NT2/D1 (cell line): ENCODE data around the gene DENND6A.

ENCODE experiments used
- DNase-seq: peaks from one replicate; pipeline ENCODE4 v3.0.0-alpha.2; 2011; ENCODE audit warnings: low read depth, low spot score
- H3K27me3 ChIP-seq: 2 replicates; pipeline ENCODE4 v1.6.0; 2011; ENCODE audit warnings: mild to moderate bottlenecking; ENCODE audit not compliant: insufficient read length, insufficient read depth
- H3K36me3 ChIP-seq: 2 replicates; pipeline ENCODE4 v1.6.1; 2011; ENCODE audit warnings: mild to moderate bottlenecking, low read length, mixed read lengths; ENCODE audit not compliant: insufficient read depth, insufficient read length
- H3K4me1 ChIP-seq: 2 replicates; pipeline ENCODE4 v1.5.1; 2011; ENCODE audit not compliant: insufficient read depth, insufficient read length
- H3K4me3 ChIP-seq: 2 replicates; pipeline ENCODE4 v1.5.1; 2011; ENCODE audit warnings: low read depth; ENCODE audit not compliant: insufficient read length
- H3K9ac ChIP-seq: 2 replicates; pipeline ENCODE4 v1.6.0; 2011; ENCODE audit warnings: low read depth; ENCODE audit not compliant: insufficient read length
- H3K9me3 ChIP-seq: 2 replicates; pipeline ENCODE4 v1.5.1; 2011; ENCODE audit warnings: mild to moderate bottlenecking, low read length; ENCODE audit not compliant: insufficient read depth
- SUZ12 ChIP-seq: IDR thresholded peaks from 2 replicates; pipeline ENCODE4 v1.6.1; 2011; ENCODE audit not compliant: insufficient read length, insufficient read depth; ENCODE audit errors: extremely low read depth
- YY1 ChIP-seq: IDR thresholded peaks from 2 replicates; pipeline ENCODE4 v1.6.1; 2011; ENCODE audit not compliant: insufficient read length, insufficient read depth
- ZNF274 ChIP-seq: IDR thresholded peaks from 2 replicates; pipeline ENCODE4 v1.6.1; 2011; ENCODE audit warnings: mild to moderate bottlenecking, low read depth, low read length

The DENND6A gene

GRCh38 chr3:57673156-57673555 lies 19.7 kb downstream of the DENND6A start:
- Histone ChIP-seq H3K36me3 (peaks cover 12% of the 10 kb centered on the region), H3K9ac (no peak overlapping the region), H3K9me3 (no peaks in the 10 kb centered on the region), H3K4me1 (no peaks in the 10 kb centered on the region), H3K27me3 (no peaks in the 10 kb centered on the region), H3K4me3 (no peak overlapping the region)
- no peak for DNase-seq
- TF ChIP-seq YY1 (no peak), SUZ12 (no peak), ZNF274 (no peak)

GRCh38 chr3:57670543-57670942 lies 22.3 kb downstream of the DENND6A start:
- no peaks in the 10 kb centered on the region for H3K4me1 ChIP-seq
- H3K9ac ChIP-seq, result no peak overlapping the region
- no peak overlapping the region for H3K4me3 ChIP-seq
- TF ChIP-seq SUZ12 (no peak), YY1 (no peak), ZNF274 (no peak)
- no peak for DNase-seq
- no peaks in the 10 kb centered on the region for H3K27me3 ChIP-seq
- H3K36me3 ChIP-seq, result peaks cover 19% of the 10 kb centered on the region
- H3K9me3 ChIP-seq, result no peaks in the 10 kb centered on the region

DNA sequence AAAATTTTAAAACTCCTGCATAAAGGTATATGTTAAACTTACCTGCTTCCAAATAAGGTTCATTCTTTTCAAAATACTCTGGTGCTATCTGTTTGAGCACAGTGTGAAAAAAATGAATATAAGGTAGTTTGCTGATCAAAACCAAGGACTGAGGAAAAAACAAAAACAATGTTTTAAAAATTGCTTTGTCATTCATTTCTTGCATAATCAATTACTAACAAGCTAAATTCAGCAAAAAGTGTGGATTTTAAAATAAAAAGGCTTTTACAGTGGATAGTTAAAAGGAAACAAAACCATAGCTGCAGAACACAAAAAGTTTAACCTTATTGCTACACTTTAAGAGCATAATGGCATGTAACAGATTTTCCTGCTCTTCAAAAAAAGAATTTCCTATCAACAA lies 31.5 kb downstream of the DENND6A start:
- H3K27me3 ChIP-seq, result no peaks in the 10 kb centered on the region
- no peak overlapping the region for H3K4me3 ChIP-seq
- H3K36me3 ChIP-seq, result peaks cover 53% of the 10 kb centered on the region
- no peak for TF ChIP-seq ZNF274
- no peak for TF ChIP-seq YY1
- TF ChIP-seq SUZ12, result no peak
- H3K4me1 ChIP-seq, result no peaks in the 10 kb centered on the region
- no peak for DNase-seq
- H3K9ac ChIP-seq, result no peak overlapping the region
- no peaks in the 10 kb centered on the region for H3K9me3 ChIP-seq

DNA sequence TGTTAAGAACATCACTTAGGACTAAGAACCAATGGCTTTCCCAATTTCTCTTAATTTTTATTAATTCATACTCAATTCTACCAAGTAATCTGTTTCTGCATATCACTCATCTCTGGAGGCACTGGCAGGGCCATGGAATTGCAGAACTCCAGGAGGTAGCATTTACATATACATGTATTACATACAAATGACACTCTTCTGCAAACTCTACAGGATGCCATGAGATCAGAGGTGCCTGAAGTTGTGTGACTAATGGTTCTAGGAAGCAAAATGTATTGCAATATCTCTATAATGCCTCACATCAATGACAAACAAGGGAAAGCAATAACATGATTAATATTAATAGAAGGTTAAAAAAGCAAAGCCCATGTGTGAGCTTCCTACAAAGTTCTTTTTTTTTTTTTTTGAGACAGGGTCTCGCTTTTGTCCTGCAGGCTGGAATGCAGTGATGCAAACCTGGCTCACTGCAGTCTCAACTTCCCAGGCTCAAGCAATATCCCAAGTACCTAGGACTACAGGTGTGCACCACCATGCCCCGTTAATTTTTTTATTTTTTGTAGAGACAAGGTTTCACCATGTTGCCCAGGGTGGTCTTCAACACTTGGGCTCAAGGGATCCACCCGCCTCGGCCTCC lies 33.0 kb downstream of the DENND6A start:
- no peak overlapping the region for H3K9ac ChIP-seq
- no peak overlapping the region for H3K4me3 ChIP-seq
- H3K9me3 ChIP-seq, result no peaks in the 10 kb centered on the region
- H3K36me3 ChIP-seq, result peaks cover 42% of the 10 kb centered on the region
- DNase-seq, result no peak
- no peak for TF ChIP-seq ZNF274
- no peak for TF ChIP-seq YY1
- TF ChIP-seq SUZ12, result no peak
- H3K27me3 ChIP-seq, result no peaks in the 10 kb centered on the region
- no peaks in the 10 kb centered on the region for H3K4me1 ChIP-seq

DNA sequence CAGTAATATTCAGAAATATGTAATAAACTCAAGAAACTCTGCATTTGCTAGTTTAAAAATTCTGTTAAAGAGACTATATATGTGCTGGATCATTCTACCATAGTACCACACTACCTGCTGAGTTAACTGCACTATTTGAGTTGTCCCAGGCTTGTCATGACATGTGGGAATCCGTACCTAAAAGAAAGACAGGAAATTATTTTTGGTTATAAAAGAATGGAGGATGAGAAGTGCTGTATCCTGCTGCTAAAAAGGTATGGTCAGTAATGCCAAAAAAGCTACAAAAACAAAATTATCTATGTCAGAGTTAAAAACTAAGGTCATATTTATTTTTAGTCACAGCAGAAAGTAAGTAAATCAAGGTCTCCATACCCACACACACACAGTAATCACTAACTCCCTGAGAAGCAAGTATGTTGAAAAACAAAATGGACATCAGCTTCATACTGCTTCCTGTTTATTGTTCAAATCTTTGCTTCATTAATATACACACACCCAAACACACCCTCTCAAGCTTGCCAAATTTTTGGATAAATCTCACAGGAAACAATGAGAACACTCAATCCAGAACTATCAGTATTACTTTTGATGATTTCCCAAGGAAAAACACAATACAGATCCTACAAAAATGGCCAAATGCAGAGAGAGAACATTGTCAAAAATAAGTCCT lies 33.7 kb downstream of the DENND6A start:
- Histone ChIP-seq H3K9ac (no peak overlapping the region), H3K4me1 (no peaks in the 10 kb centered on the region), H3K4me3 (no peak overlapping the region), H3K36me3 (peaks cover 40% of the 10 kb centered on the region), H3K9me3 (no peaks in the 10 kb centered on the region), H3K27me3 (no peaks in the 10 kb centered on the region)
- no peak for DNase-seq
- no peak for TF ChIP-seq ZNF274
- no peak for TF ChIP-seq SUZ12
- no peak for TF ChIP-seq YY1

- no peaks in the 10 kb centered on the region for H3K27me3 ChIP-seq
- H3K9ac ChIP-seq, result no peak overlapping the region
- H3K36me3 ChIP-seq, result peaks cover 40% of the 10 kb centered on the region
- H3K9me3 ChIP-seq, result no peaks in the 10 kb centered on the region
- TF ChIP-seq ZNF274, result no peak
- TF ChIP-seq YY1, result no peak
- no peak for TF ChIP-seq SUZ12
- no peak for DNase-seq
- H3K4me1 ChIP-seq, result no peaks in the 10 kb centered on the region
- no peak overlapping the region for H3K4me3 ChIP-seq
These were observed 34.3 kb downstream of the DENND6A start for GRCh38 chr3:57658536-57658935.

DNA sequence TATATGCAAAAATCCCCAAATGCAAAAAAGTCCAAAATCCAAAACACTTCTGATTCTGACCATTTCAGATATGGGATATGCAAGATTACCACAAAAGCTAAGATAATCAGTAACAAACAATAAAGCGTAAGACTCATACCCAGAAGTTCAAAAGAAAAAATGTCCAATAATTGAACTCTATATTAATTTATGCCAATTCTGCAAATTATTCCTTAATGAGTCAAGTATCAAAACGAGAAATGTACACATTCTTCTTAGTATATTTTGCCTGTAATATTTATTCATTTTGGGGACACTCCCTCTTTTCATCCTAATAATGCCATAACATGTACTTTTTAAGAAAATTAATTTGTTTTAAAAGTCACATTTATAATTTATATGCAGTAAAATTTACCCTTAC lies 37.1 kb downstream of the DENND6A start:
- no peak overlapping the region for H3K4me3 ChIP-seq
- H3K9ac ChIP-seq, result no peak overlapping the region
- H3K9me3 ChIP-seq, result no peaks in the 10 kb centered on the region
- no peaks in the 10 kb centered on the region for H3K27me3 ChIP-seq
- DNase-seq, result no peak
- peaks cover 39% of the 10 kb centered on the region for H3K36me3 ChIP-seq
- TF ChIP-seq YY1, result no peak
- TF ChIP-seq SUZ12, result no peak
- no peak for TF ChIP-seq ZNF274
- no peaks in the 10 kb centered on the region for H3K4me1 ChIP-seq
